GM12878 (cell line): ENCODE results near the gene TMEM132D.

Source experiments
- CBFB ChIP-seq: IDR thresholded peaks from 2 replicates; pipeline ENCODE4 v1.6.1; 2016; ENCODE audit warnings: antibody characterized with exemption, low read depth
- CBX5 ChIP-seq: sonication (generic); IDR thresholded peaks from 2 replicates; pipeline ENCODE4 v1.6.1; 2016; ENCODE audit warnings: low read depth, moderate library complexity, mild to moderate bottlenecking, inconsistent platforms
- CTCF ChIP-seq, 3 experiments: IDR thresholded peaks in 2 of 3; conservative IDR thresholded peaks in 1 of 3; 2 replicates each; pipeline ENCODE4 v1.5.1; 2011; ENCODE audit warnings: low read depth in 3 of 3, low read length in 3 of 3, mild to moderate bottlenecking in 3 of 3, control low read depth in 2 of 3, moderate library complexity in 2 of 3, inconsistent platforms in 1 of 3, mixed read lengths in 1 of 3; ENCODE audit not compliant: control insufficient read depth in 2 of 3, insufficient read depth in 1 of 3; ENCODE audit errors: extremely low read depth in 1 of 3
- EGR1 ChIP-seq, 2 experiments: IDR thresholded peaks; 1 replicate in 1 of 2; 2 replicates in 1 of 2; pipeline ENCODE4 v1.6.1; 2011 to 2012; ENCODE audit warnings: low read depth in 2 of 2, low read length in 2 of 2, borderline replicate concordance in 1 of 2, mild to moderate bottlenecking in 1 of 2, moderate library complexity in 1 of 2
- EP300 ChIP-seq, 2 experiments: fragments of 150-350 bp in 1 of 2; IDR thresholded peaks; 2 replicates each; pipeline ENCODE4 v1.6.1; 2011 to 2012; ENCODE audit warnings: low read depth in 2 of 2, low read length in 2 of 2, borderline replicate concordance in 1 of 2, improper control_type of control experiment in 1 of 2, inconsistent platforms in 1 of 2; ENCODE audit not compliant: control insufficient read depth in 1 of 2
- HDAC6 ChIP-seq: fragments of 200-600 bp; sonication (generic); IDR thresholded peaks from one replicate; pipeline ENCODE4 v1.8.0; 2017; ENCODE audit warnings: antibody characterized with exemption; ENCODE audit not compliant: unreplicated experiment
- JUND ChIP-seq: IDR thresholded peaks from 2 replicates; pipeline ENCODE4 v1.6.1; 2012; ENCODE audit warnings: low read depth, mild to moderate bottlenecking, low read length, improper control_type of control experiment, moderate library complexity
- MXI1 ChIP-seq: fragments of 150-350 bp; IDR thresholded peaks from 2 replicates; pipeline ENCODE4 v1.6.1; 2011; ENCODE audit warnings: low read depth, mild to moderate bottlenecking, inconsistent platforms, low read length, improper control_type of control experiment
- POLR2A ChIP-seq: IDR thresholded peaks from 2 replicates; pipeline ENCODE4 v1.6.1; 2011; ENCODE audit warnings: low read depth, mild to moderate bottlenecking, low read length
- POLR2AphosphoS5 ChIP-seq: IDR thresholded peaks from 2 replicates; pipeline ENCODE4 v1.6.1; 2011; ENCODE audit warnings: mild to moderate bottlenecking, low read length, inconsistent platforms
- TAF1 ChIP-seq: IDR thresholded peaks from 2 replicates; pipeline ENCODE4 v1.6.1; 2011; ENCODE audit warnings: mild to moderate bottlenecking, low read depth, low read length, borderline replicate concordance
- TARDBP ChIP-seq: IDR thresholded peaks from 2 replicates; pipeline ENCODE4 v1.6.1; 2016; ENCODE audit warnings: borderline replicate concordance

GRCh38 chr12:129570796-129571400 is 332.9 kb downstream of the TMEM132D start:
- TF ChIP-seq JUND (no peak), TAF1 (no peak), CTCF (IDR thresholded peaks at IDR 0.05 in 2 of 3, conservative IDR thresholded peaks at IDR 0.05 in 1 of 3; ENCODE audit: control insufficient read depth in 2 of 3, extremely low read depth in 1 of 3, insufficient read depth in 1 of 3, low read depth in 3 of 3, low read length in 3 of 3) (no peak), EGR1 (IDR thresholded peaks at IDR 0.05; ENCODE audit: borderline replicate concordance in 1 of 2, low read depth in 2 of 2, low read length in 2 of 2) (no peak), HDAC6 (no peak), CBX5 (no peak), MXI1 (no peak), TARDBP (no peak), CBFB (no peak), EP300 (IDR thresholded peaks at IDR 0.05; ENCODE audit: borderline replicate concordance in 1 of 2, control insufficient read depth in 1 of 2, low read depth in 2 of 2, low read length in 2 of 2) (no peak), POLR2A (no peak), POLR2AphosphoS5 (no peak)
